Left kidney (tissue), 2 donors: ENCODE measurements around the gene APH1B. TPM values are rescaled to one million over a fixed set of nuclear protein-coding genes. Genes with fewer than 3 reads are reported as not detected.

Experiments
- DNase-seq: peaks from one replicate; pipeline ENCODE4 v3.0.0-alpha.2; 2013
- polyA plus RNA-seq: library from polyadenylated mRNA; unstranded; fragments of 120-200 nt; gene quantifications from one replicate; pipeline ENCODE4 v1.2.1, GENCODE V29; 2013; ENCODE audit not compliant: insufficient read length

APH1B gene
- polyA plus RNA-seq, 1 donor = 19.6 TPM

- DNase-seq = no peak
Observed at GRCh38 chr15:63250312-63250965, 27.0 kb upstream of the APH1B start.

- DNase-seq = no peak
Observed at GRCh38 chr15:63251701-63252100, 25.7 kb upstream of the APH1B start.

- DNase-seq = no peak
Observed at GRCh38 chr15:63252292-63252691, 25.1 kb upstream of the APH1B start.

- DNase-seq = no peak
Observed at GRCh38 chr15:63254991-63255390, 22.4 kb upstream of the APH1B start.

GRCh38 chr15:63255489-63255990, 21.9 kb upstream of the APH1B start:
- no peak for DNase-seq

GRCh38 chr15:63256433-63257274, 20.8 kb upstream of the APH1B start:
- no peak for DNase-seq

- DNase-seq = no peak
Observed at GRCh38 chr15:63258658-63259057, 18.7 kb upstream of the APH1B start.

GRCh38 chr15:63260791-63261190, 16.6 kb upstream of the APH1B start:
- no peak for DNase-seq

- DNase-seq = no peak
Observed at GRCh38 chr15:63261311-63261710, 16.1 kb upstream of the APH1B start.

GRCh38 chr15:63263519-63263918, 13.9 kb upstream of the APH1B start:
- DNase-seq = no peak

- no peak for DNase-seq
Observed at GRCh38 chr15:63264688-63265293, 12.6 kb upstream of the APH1B start.

GRCh38 chr15:63274427-63274826, 3.0 kb upstream of the APH1B start:
- no peak for DNase-seq

GRCh38 chr15:63276342-63277037, 915 bp upstream of the APH1B start:
- DNase-seq = no peak

GRCh38 chr15:63277893-63278456, 570 bp downstream of the APH1B start:
- DNase-seq = no peak

- no peak for DNase-seq
Observed at GRCh38 chr15:63283126-63283525, 5.7 kb downstream of the APH1B start.

- no peak for DNase-seq
Observed at GRCh38 chr15:63284335-63284734, 6.9 kb downstream of the APH1B start.

GRCh38 chr15:63287109-63287508, 9.7 kb downstream of the APH1B start:
- no peak for DNase-seq

- no peak for DNase-seq
Observed at GRCh38 chr15:63288342-63288741, 10.9 kb downstream of the APH1B start.

GRCh38 chr15:63288778-63289378, 11.5 kb downstream of the APH1B start:
- DNase-seq = peak; percentile 70

- no peak for DNase-seq
Observed at GRCh38 chr15:63291507-63291906, 14.1 kb downstream of the APH1B start.

- DNase-seq = no peak
Observed at GRCh38 chr15:63292241-63292640, 14.8 kb downstream of the APH1B start.

- no peak for DNase-seq
Observed at GRCh38 chr15:63292771-63293170, 15.4 kb downstream of the APH1B start.
